ENCODE measurements around the gene OCIAD2.
A peak's percentile ranks its signal among the peaks of the same experiment; 100 is the strongest.
"Not testable (repeated sequence)": the region's sequence is repeated elsewhere in the genome, so short reads cannot be mapped to it uniquely, and the experiment has no call there.

OCIAD2 gene

DNA sequence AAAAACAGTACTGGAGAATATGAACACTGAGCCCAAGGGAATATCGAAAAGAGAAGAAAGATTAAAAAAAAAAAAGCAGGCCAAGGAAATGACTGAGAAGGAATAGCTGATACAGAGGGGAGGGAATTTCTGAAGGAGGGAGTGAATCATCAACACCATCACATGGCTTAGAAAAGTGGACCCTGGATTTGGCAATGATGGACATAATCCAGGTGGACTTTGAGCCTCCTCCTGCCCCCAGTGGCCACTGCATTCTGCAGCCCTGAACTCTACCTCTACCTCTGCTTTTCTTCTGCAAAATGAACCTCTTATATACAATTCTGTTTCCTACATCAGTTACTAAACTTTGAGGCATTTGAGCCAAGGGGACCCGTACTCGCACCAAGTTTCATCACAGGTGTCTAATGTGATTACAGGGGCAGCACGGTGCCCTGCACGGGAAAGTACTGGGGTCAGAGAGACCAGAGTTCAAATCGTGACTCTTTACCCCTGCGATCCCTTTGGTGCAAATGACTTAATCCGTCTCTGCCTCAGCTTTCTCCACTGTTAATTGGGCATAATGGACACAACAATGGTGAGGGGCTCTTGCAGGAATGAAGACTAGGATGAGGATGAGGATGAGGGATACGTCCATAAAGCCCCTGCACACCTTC, 1.1 kb downstream of the OCIAD2 start:
- no peak for DNase-seq

DNA sequence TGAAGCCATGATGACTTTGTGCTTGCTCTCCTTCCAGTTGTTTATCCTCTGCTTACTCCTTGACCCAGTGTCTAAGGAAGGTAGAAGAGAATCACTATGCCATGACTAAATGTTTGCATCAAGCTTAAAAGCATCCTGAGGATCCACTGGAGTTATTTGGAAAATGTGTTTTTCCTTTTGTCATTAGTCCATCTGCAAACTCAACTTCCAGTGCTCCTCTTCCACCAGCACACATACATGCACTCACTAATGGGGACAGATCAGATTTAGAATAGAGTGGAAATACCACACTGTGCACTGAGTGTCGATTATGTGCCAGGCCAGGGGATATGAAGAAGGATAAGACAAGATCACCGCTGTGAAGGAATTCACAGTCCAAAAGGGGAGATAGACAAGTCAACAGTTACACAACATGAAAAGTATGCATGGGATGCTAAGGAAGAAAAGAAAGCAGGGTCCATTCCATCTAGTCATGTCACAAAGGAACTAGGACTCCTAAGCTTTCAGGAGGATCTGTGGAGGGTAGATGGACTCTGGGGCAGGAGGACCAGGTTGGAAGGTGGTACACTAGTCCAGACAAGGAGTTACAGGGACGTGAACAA, 1.9 kb downstream of the OCIAD2 start:
- DNase-seq = no peak

DNA sequence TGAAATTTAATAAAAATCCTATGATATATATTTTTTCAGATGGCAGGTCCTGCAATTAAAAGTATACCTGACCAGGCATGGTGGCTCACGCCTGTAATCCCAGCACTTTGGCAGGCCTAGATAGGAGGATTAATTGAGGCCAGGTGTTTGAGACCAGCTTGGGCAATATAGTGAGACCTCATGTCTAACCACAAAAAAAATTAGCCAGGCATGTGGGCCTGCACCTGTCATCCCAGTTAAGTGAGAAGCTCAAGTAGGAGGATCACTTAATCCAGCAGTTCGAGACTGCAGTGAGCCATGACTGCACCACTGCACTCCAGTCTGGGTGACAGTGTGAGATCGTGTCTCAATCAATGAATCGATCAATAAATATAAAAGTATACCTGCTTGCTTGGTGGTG, 2.5 kb downstream of the OCIAD2 start:
- no peak for DNase-seq

DNA sequence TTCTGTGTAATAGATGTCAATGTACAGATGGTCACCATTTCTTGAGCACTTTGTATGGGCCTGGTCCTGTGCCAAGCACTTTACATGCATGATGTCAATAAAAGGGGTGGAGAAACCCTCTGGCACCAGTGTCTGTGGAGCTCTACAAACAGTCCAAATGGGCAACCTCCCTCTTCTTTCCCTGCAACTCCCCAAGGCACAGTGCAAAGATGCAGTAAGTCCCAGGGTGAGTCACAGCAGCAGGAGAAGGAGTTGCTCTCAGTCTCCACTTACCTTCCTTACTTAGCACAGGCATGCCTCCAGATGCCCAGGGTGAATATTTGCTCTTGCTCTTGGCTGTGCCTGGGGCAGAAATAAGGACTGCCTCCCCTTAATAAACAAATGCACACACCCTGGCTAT, 4.3 kb downstream of the OCIAD2 start:
- DNase-seq = no peak

DNA sequence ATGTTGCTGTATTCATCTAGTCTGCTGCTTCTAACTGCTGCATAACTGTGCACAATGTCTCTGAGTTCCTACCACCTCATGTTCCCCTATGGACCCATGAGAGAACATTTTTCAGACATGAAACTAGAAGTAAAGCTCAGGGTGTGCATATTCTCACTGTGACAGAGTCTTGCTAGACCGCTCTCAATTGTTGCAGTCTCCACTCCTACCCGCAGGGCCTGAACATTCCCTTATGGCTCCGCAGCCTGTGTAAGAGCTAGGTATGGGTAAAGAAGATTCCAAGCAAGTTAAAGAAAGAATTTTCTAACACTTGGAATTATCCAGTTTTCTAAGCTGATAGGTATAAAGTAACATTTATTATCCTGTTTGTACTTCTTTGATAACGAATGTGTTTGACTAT, 5.4 kb downstream of the OCIAD2 start:
- DNase-seq = no peak

DNA sequence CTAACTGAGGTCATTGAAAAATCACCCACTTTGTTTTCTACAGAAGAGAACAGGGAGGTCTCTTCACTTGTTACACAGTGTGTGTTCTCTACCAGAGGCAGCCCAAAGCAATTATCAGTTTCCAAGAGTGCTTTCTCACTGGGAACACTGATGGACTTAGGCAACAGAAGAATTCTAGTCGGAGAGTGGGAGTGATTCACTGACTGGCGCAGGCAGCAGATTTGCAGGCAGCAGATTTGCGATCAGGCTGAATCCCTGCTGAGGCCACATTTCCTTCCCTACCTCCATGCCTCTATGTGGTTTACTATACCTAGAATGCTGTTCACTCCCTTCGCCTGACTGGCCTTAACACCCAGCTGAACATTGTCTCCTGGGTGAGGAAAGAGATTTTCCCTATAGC, 6.6 kb downstream of the OCIAD2 start:
- no peak for DNase-seq

DNA sequence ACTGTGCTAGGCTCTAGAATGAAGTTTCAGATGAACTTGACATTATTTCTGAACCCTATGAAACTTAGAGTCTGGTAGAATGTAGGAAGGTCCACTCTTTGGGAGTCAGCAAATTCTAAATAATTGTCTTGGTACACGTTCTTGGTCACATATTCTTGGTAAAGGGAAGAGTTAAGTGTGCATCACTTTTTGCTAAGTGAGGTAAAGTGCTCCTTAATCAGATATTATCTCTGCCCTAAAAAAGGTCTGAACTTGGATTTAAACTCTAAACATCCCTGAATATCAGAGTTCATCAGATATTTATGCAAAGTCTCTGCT, 7.2 kb downstream of the OCIAD2 start:
- no peak for DNase-seq

- DNase-seq = peak; percentile 87
Measured at GRCh38 chr4:48898733-48899431, 7.7 kb downstream of the OCIAD2 start.

GRCh38 chr4:48896845-48897244, 9.7 kb downstream of the OCIAD2 start:
- no peak for DNase-seq

DNA sequence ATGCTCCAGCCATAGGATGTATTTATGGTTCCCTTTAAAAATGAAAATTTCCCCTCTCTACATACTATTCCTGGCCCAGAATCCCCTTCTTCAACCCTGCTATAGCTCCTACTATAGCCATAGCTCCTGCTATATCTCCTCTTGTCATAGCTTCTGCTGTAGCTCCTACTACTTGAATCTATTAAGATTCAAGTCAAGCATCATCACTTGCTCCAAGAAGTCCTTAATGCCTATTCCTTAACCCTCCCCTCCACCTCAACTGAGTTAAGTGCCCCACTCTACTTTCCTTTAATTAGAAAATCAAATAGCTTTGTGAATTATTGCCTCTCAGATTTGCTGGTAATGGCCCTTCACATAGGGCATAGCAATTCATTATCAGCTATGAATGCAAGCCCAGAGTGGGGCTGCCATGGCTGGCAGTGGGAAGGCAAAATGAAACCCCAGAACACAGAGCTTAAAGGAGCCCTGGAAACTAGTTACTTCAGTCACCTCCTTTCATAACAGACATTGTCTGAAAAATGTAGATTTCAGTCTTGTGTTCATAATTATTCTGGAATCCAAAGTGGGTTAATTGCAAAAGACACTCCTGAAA, 15.4 kb downstream of the OCIAD2 start:
- DNase-seq = no peak

DNA sequence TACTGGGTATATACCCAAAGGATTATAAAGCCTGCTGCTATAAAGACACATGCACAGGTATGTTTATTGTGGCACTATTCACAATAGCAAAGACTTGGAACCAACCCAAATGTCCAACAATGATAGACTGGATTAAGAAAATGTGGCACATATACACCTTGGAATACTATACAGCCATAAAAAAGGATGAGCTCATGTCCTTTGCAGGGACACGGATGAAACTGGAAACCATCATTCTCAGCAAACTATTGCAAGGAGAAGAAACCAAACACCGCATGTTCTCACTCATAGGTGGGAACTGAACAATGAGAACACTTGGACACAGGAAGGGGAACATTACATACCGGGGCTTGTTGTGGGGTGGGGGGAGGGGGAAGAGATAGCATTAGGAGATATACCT, 16.8 kb downstream of the OCIAD2 start:
- DNase-seq = not testable (repeated sequence)

DNA sequence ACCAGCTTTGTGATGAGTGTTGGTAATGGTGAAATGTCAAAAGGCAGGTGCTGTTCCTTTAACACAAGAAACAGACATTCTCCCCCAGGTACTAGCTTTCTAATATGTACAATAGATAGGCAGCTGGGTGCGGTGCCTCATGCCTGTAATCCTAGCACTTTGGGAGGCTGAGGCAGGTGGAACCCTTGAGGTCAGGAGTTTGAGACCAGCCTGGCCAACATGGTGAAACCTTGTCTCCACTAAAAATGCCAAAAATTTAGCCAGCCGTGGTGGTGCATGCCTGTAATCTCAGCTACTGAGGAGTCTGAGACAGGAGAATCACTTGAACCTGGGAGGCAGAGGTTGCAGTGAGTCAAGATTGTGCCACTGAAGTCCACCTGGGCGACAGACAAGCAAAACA, 24.9 kb downstream of the OCIAD2 start:
- not testable (repeated sequence) for DNase-seq

- no peak for DNase-seq
Measured at GRCh38 chr4:48879561-48880442, 26.8 kb downstream of the OCIAD2 start.

DNA sequence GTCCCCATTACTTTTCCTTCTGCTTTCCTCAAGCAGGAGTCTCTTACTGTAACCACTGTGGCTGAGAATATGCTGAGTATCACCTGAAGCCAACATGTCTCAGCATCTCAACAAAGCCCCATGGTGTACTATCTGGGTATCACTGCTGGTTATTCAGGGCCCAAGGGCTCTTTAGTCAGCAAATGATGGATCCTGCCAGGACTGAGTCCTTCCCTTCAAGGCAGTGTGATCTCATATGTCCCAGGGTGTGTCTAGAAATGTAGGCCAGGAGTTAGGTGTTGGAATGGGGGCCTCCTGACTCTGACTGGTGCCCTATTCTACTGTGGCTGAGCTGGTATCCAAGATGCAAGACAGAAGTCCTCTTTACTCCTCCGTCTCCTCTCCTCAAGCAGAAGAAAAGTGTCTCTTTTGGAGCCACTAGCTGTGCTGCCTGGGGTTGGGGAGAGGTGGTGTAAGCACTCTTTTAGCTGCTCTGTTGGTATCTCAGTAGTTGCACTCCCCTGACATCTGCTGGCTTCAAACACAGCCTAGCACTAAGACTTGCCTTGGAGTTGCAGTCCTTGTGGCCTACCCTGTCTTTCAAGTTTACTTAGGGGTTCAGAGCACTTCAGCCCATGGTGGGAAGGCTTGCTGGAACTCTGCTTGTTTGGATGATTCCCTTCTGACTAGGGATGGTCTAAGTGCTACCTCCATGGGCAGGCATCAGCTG, 28.6 kb downstream of the OCIAD2 start:
- DNase-seq = no peak

- not testable (repeated sequence) for DNase-seq
Measured at GRCh38 chr4:48864696-48865095, 41.9 kb downstream of the OCIAD2 start.

GRCh38 chr4:48863728-48864127, 42.8 kb downstream of the OCIAD2 start:
- DNase-seq = no peak

DNA sequence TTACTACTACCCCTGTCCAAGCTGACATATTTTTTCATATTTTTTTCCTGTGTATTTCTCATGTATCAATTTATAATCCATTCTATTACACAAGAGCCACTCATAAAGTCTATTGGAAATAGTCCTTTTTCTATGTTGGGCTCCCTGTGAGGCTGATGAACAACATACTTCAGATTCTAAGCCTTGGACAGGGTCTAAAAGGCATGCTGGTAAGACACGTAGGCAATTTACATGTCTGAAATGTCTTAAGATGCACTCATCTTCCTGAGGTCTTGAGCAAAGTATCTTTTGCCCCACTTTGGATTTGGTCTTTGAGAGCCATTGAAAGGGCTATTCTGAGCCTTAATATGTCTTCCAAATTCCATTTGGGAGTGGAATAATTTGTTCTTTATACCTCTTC, 43.9 kb downstream of the OCIAD2 start:
- DNase-seq = no peak

GRCh38 chr4:48862038-48862437, 44.5 kb downstream of the OCIAD2 start:
- no peak for DNase-seq

DNA sequence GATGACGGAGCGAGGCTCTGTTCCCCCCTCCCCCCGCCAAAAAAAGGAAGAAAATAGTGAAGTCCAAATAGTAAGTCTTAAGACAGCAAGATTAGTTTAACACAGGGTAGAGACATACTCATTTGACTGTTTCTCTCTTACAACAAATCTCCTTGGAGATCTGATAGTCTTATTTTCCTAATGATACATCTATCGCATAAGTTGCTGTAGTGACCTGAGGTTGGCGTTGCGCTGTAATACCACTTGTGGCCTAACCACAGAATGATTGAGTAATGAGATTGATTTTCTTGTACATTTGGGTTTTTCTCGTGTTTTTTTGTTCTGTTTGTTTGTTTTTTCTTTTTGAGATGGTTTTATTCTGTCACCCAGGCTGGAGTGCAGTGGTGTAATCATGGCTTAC, 48.4 kb downstream of the OCIAD2 start:
- DNase-seq = peak; percentile 55

- no peak for DNase-seq
Measured at GRCh38 chr4:48854982-48855381, 51.6 kb downstream of the OCIAD2 start.

- no peak for DNase-seq
Measured at GRCh38 chr4:48854395-48854683, 52.2 kb downstream of the OCIAD2 start.

- DNase-seq = peak; percentile 76
Measured at GRCh38 chr4:48853604-48854394, 52.8 kb downstream of the OCIAD2 start.

Data from hematopoietic multipotent progenitor cell treated with erythropoietin and hydrocortisone succinate and interleukin-3 and kit ligand, for 6 days (in vitro differentiated cells).